ENCODE measurements around the gene AKAP8.
"Not testable (repeated sequence)": the region's sequence is repeated elsewhere in the genome, so short reads cannot be mapped to it uniquely, and the experiment has no call there.

AKAP8 gene

GRCh38 chr19:15379083-15379998, at the start of gene AKAP8:
TSS of gene AKAP8 (minus strand) at chr19:15379787. CDS start at chr19:15379731, 56 bp downstream.
- DNase-seq (ENCODE audit: low read depth), result peak; percentile 97

GRCh38 chr19:15427991-15428471, 48.4 kb upstream of the AKAP8 start:
- no peak for DNase-seq (ENCODE audit: low read depth)

- DNase-seq (ENCODE audit: low read depth), result no peak
Observed at GRCh38 chr19:15427350-15427700, 47.7 kb upstream of the AKAP8 start.

- no peak for DNase-seq (ENCODE audit: low read depth)
Observed at GRCh38 chr19:15426485-15427349, 47.1 kb upstream of the AKAP8 start.

GRCh38 chr19:15425321-15425950, 45.8 kb upstream of the AKAP8 start:
- no peak for DNase-seq (ENCODE audit: low read depth)

GRCh38 chr19:15424692-15425272, 45.2 kb upstream of the AKAP8 start:
- no peak for DNase-seq (ENCODE audit: low read depth)

- DNase-seq (ENCODE audit: low read depth), result no peak
Observed at GRCh38 chr19:15424121-15424520, 44.5 kb upstream of the AKAP8 start.

- no peak for DNase-seq (ENCODE audit: low read depth)
Observed at GRCh38 chr19:15423130-15423529, 43.5 kb upstream of the AKAP8 start.

- no peak for DNase-seq (ENCODE audit: low read depth)
Observed at GRCh38 chr19:15422296-15423075, 42.9 kb upstream of the AKAP8 start.

- DNase-seq (ENCODE audit: low read depth), result no peak
Observed at GRCh38 chr19:15421721-15422260, 42.2 kb upstream of the AKAP8 start.

GRCh38 chr19:15421136-15421695, 41.6 kb upstream of the AKAP8 start:
- DNase-seq (ENCODE audit: low read depth), result no peak

GRCh38 chr19:15419413-15420025, 39.9 kb upstream of the AKAP8 start:
- no peak for DNase-seq (ENCODE audit: low read depth)

GRCh38 chr19:15418579-15419412, 39.2 kb upstream of the AKAP8 start, which contains the start of gene AKAP8L:
TSS of gene AKAP8L (minus strand) at chr19:15418988. CDS start at chr19:15418923, 65 bp downstream.
- peak; percentile 98 for DNase-seq (ENCODE audit: low read depth)

- peak; percentile 6 for DNase-seq (ENCODE audit: low read depth)
Observed at GRCh38 chr19:15418231-15418578, 38.6 kb upstream of the AKAP8 start.

- no peak for DNase-seq (ENCODE audit: low read depth)
Observed at GRCh38 chr19:15417699-15418098, 38.1 kb upstream of the AKAP8 start.

GRCh38 chr19:15412832-15413231, 33.2 kb upstream of the AKAP8 start:
- no peak for DNase-seq (ENCODE audit: low read depth)

GRCh38 chr19:15411351-15411750, 31.8 kb upstream of the AKAP8 start:
- not testable (repeated sequence) for DNase-seq (ENCODE audit: low read depth)

- no peak for DNase-seq (ENCODE audit: low read depth)
Observed at GRCh38 chr19:15404780-15405211, 25.2 kb upstream of the AKAP8 start.

Data from activated T-cell treated with anti-CD3 and anti-CD28 coated beads for 24 hours (primary cell).